Cardiac muscle cell (in vitro differentiated cells and primary cell): ENCODE measurements around the gene CDKL5. TPM values are rescaled to one million over a fixed set of nuclear protein-coding genes. Genes with fewer than 3 reads are reported as not detected.

Experiments
- DNase-seq, 2 donors: peaks; one replicate each; pipeline versions ENCODE4 v3.0.0 to v3.0.0-alpha.2; 2010 to 2017; ENCODE audit warnings: low read depth in 1 of 2, low spot score in 1 of 2
- H3K27ac ChIP-seq: fragments of 200-600 bp; sonication (generic); 2 replicates; pipeline ENCODE4 v1.5.1; 2016
- H3K27me3 ChIP-seq: fragments of 200-600 bp; sonication (generic); 2 replicates; pipeline ENCODE4 v1.6.0; 2016; ENCODE audit warnings: control low read depth
- H3K36me3 ChIP-seq: fragments of 200-600 bp; sonication (generic); 2 replicates; pipeline ENCODE4 v1.5.1; 2016; ENCODE audit warnings: control low read depth
- H3K4me1 ChIP-seq: fragments of 200-600 bp; sonication (generic); 2 replicates; pipeline ENCODE4 v1.8.1; 2017; ENCODE audit warnings: low read depth, mild to moderate bottlenecking, mixed run types
- H3K4me3 ChIP-seq: fragments of 200-600 bp; sonication (generic); 2 replicates; pipeline ENCODE4 v1.5.1; 2016; ENCODE audit warnings: mild to moderate bottlenecking
- H3K9me3 ChIP-seq: fragments of 200-600 bp; sonication (generic); 2 replicates; pipeline ENCODE4 v1.5.1; 2017; ENCODE audit warnings: low read depth, mild to moderate bottlenecking, control low read depth
- CTCF ChIP-seq: IDR thresholded peaks from 2 replicates; pipeline ENCODE4 v1.5.1; 2012; ENCODE audit warnings: low read depth, mild to moderate bottlenecking, low read length
- polyA plus RNA-seq: library from polyadenylated mRNA; unstranded; fragments of >200 nt; fragmentation: Nextera tagmentation; extraction: Ambion mirVana; gene quantifications from 2 replicates; pipeline ENCODE4 v1.2.1, GENCODE V29; 2016
- total RNA-seq: library from RNA; depleted of rRNA; stranded (reverse); fragments of >200 nt; gene quantifications from 2 replicates; pipeline ENCODE4 v1.2.3, GENCODE V29; 2016

The CDKL5 gene
- total and polyA plus RNA-seq, 2 experiments from 2014 or later, result 2.7 to 12.9 TPM

- no peaks in the 10 kb centered on the region for H3K4me1 ChIP-seq
- no peak within 1 kb of the TSS for H3K4me3 ChIP-seq
- no peak for DNase-seq
- H3K9me3 ChIP-seq, result no peaks in the 10 kb centered on the region
- H3K27ac ChIP-seq, result no peak within 1 kb of the TSS
- no peaks in the 10 kb centered on the region for H3K36me3 ChIP-seq
- no peak for TF ChIP-seq CTCF
- H3K27me3 ChIP-seq, result no peaks in the 10 kb centered on the region
Observed at GRCh38 chrX:18672008-18672407, 246.6 kb downstream of the CDKL5 start, which contains the start of gene RS1. TSS of gene RS1 (minus strand) at chrX:18672108. CDS start at chrX:18672068, 40 bp downstream.

GRCh38 chrX:18674417-18674787 lies 249.0 kb downstream of the CDKL5 start:
- no peak for DNase-seq
- Histone ChIP-seq H3K27me3 (no peaks in the 10 kb centered on the region), H3K27ac (no peak overlapping the region), H3K9me3 (no peaks in the 10 kb centered on the region), H3K4me3 (peak overlapping the region; percentile 84), H3K4me1 (no peaks in the 10 kb centered on the region), H3K36me3 (no peaks in the 10 kb centered on the region)
- TF ChIP-seq CTCF, result no peak

GRCh38 chrX:18674788-18675735 lies 249.7 kb downstream of the CDKL5 start:
- peak overlapping the region; percentile 84 for H3K4me3 ChIP-seq
- H3K9me3 ChIP-seq, result no peaks in the 10 kb centered on the region
- peak overlapping the region; percentile 54 for H3K27ac ChIP-seq
- no peaks in the 10 kb centered on the region for H3K27me3 ChIP-seq
- no peaks in the 10 kb centered on the region for H3K4me1 ChIP-seq
- peak; percentile 72 to 76 for DNase-seq
- no peak for TF ChIP-seq CTCF
- H3K36me3 ChIP-seq, result no peaks in the 10 kb centered on the region

GRCh38 chrX:18676050-18676449 lies 250.6 kb downstream of the CDKL5 start:
- Histone ChIP-seq H3K36me3 (no peaks in the 10 kb centered on the region), H3K4me1 (no peaks in the 10 kb centered on the region), H3K27ac (no peak overlapping the region), H3K4me3 (no peak overlapping the region), H3K27me3 (no peaks in the 10 kb centered on the region), H3K9me3 (no peaks in the 10 kb centered on the region)
- no peak for DNase-seq
- TF ChIP-seq CTCF, result no peak

- Histone ChIP-seq H3K9me3 (no peaks in the 10 kb centered on the region), H3K4me1 (no peaks in the 10 kb centered on the region), H3K4me3 (no peak overlapping the region), H3K27ac (no peak overlapping the region), H3K27me3 (no peaks in the 10 kb centered on the region), H3K36me3 (no peaks in the 10 kb centered on the region)
- DNase-seq, result peak; percentile 14 to 32
- peak; percentile 33 for TF ChIP-seq CTCF
Observed at GRCh38 chrX:18676470-18676869, 251.1 kb downstream of the CDKL5 start.
